Activated T-helper 17 cell treated with anti-CD3 and anti-CD28 coated beads, Interleukin-2, amount 50 U/mL, for 72 hours (primary cell): ENCODE results near the gene ETV3L. TPM values are rescaled to one million over a fixed set of nuclear protein-coding genes. Genes with fewer than 3 reads are reported as not detected.
A peak's percentile ranks its signal among the peaks of the same experiment; 100 is the strongest.

Experiments used
- ATAC-seq: fragments of 150-1000 bp; cut with Tn5 transposase; replicated peaks from 2 replicates; pipeline ENCODE4 v1.10.0; 2021; ENCODE audit warnings: mild to moderate bottlenecking, moderate library complexity
- H3K27ac Mint-ChIP-seq: one replicate; pipeline ENCODE4 v1.8.0; 2022; ENCODE audit warnings: mixed read lengths
- H3K27me3 Mint-ChIP-seq: one replicate; pipeline ENCODE4 v1.8.0; 2022; ENCODE audit warnings: mixed read lengths
- H3K36me3 Mint-ChIP-seq: one replicate; pipeline ENCODE4 v1.8.0; 2022; ENCODE audit warnings: low read depth, mild to moderate bottlenecking, mixed read lengths
- H3K4me1 Mint-ChIP-seq: one replicate; pipeline ENCODE4 v1.8.0; 2022; ENCODE audit warnings: mixed read lengths
- H3K4me3 Mint-ChIP-seq: one replicate; pipeline ENCODE4 v1.8.0; 2022; ENCODE audit warnings: mild to moderate bottlenecking, mixed read lengths
- H3K9me3 Mint-ChIP-seq: one replicate; pipeline ENCODE4 v1.8.0; 2022; ENCODE audit warnings: mixed read lengths
- total RNA-seq, 2 donors: library from RNA; stranded (reverse); gene quantifications; one replicate each; pipeline ENCODE4 v1.2.3, GENCODE V29; 2022

Gene ETV3L
- total RNA-seq: under 1 TPM in 1 of 2 donors, not detected in 1; 0.26 TPM

- no peak within 1 kb of the TSS for H3K27ac Mint-ChIP-seq
- H3K36me3 Mint-ChIP-seq: no peaks in the 10 kb centered on the region
- H3K9me3 Mint-ChIP-seq: no peaks in the 10 kb centered on the region
- no peak within 1 kb of the TSS for H3K4me3 Mint-ChIP-seq
- H3K27me3 Mint-ChIP-seq: peaks cover 5% of the 10 kb centered on the region
- ATAC-seq: no peak
- H3K4me1 Mint-ChIP-seq: peaks cover 2% of the 10 kb centered on the region
Measured at GRCh38 chr1:157099633-157100009, at the start of gene ETV3L. ETV3L (minus strand) TSS chr1:157099808; CDS start chr1:157099523, 285 bp downstream.

GRCh38 chr1:157147906-157148700, 48.5 kb upstream of the ETV3L start:
- Mint-ChIP-seq H3K4me3 (no peak overlapping the region), H3K27ac (no peak overlapping the region), H3K9me3 (no peaks in the 10 kb centered on the region), H3K36me3 (no peaks in the 10 kb centered on the region), H3K4me1 (peaks cover 29% of the 10 kb centered on the region), H3K27me3 (peaks cover 3% of the 10 kb centered on the region)
- no peak for ATAC-seq

- no peaks in the 10 kb centered on the region for H3K9me3 Mint-ChIP-seq
- peaks cover 3% of the 10 kb centered on the region for H3K27me3 Mint-ChIP-seq
- no peaks in the 10 kb centered on the region for H3K36me3 Mint-ChIP-seq
- H3K27ac Mint-ChIP-seq: peak overlapping the region; percentile 53
- peaks cover 29% of the 10 kb centered on the region for H3K4me1 Mint-ChIP-seq
- peak; percentile 67 for ATAC-seq
- H3K4me3 Mint-ChIP-seq: peak overlapping the region; percentile 14
Measured at GRCh38 chr1:157147037-157147436, 47.4 kb upstream of the ETV3L start.

GRCh38 chr1:157146244-157146643, 46.6 kb upstream of the ETV3L start:
- no peak for ATAC-seq
- peaks cover 29% of the 10 kb centered on the region for H3K4me1 Mint-ChIP-seq
- no peaks in the 10 kb centered on the region for H3K9me3 Mint-ChIP-seq

GRCh38 chr1:157145076-157145475, 45.5 kb upstream of the ETV3L start:
- no peaks in the 10 kb centered on the region for H3K36me3 Mint-ChIP-seq
- peaks cover 3% of the 10 kb centered on the region for H3K27me3 Mint-ChIP-seq
- ATAC-seq: no peak
- H3K4me3 Mint-ChIP-seq: no peak overlapping the region
- peaks cover 33% of the 10 kb centered on the region for H3K4me1 Mint-ChIP-seq
- H3K27ac Mint-ChIP-seq: no peak overlapping the region
- no peaks in the 10 kb centered on the region for H3K9me3 Mint-ChIP-seq

More at GRCh38 chr1:157146244-157146643, 46.6 kb upstream of the ETV3L start:
- H3K36me3 Mint-ChIP-seq: no peaks in the 10 kb centered on the region
- no peak overlapping the region for H3K27ac Mint-ChIP-seq
- H3K4me3 Mint-ChIP-seq: no peak overlapping the region
- H3K27me3 Mint-ChIP-seq: peaks cover 3% of the 10 kb centered on the region

- H3K4me3 Mint-ChIP-seq: no peak overlapping the region
- peaks cover 3% of the 10 kb centered on the region for H3K27me3 Mint-ChIP-seq
- no peak for ATAC-seq
- no peaks in the 10 kb centered on the region for H3K9me3 Mint-ChIP-seq
- H3K4me1 Mint-ChIP-seq: peaks cover 38% of the 10 kb centered on the region
- no peaks in the 10 kb centered on the region for H3K36me3 Mint-ChIP-seq
- no peak overlapping the region for H3K27ac Mint-ChIP-seq
Measured at GRCh38 chr1:157144509-157144908, 44.9 kb upstream of the ETV3L start.

GRCh38 chr1:157142765-157143423, 43.3 kb upstream of the ETV3L start:
- Mint-ChIP-seq H3K36me3 (peaks cover 1% of the 10 kb centered on the region), H3K4me3 (no peak overlapping the region), H3K27me3 (no peaks in the 10 kb centered on the region), H3K4me1 (peaks cover 38% of the 10 kb centered on the region), H3K27ac (no peak overlapping the region), H3K9me3 (no peaks in the 10 kb centered on the region)
- ATAC-seq: peak; percentile 8

- Mint-ChIP-seq H3K36me3 (peaks cover 8% of the 10 kb centered on the region), H3K27me3 (no peaks in the 10 kb centered on the region), H3K4me1 (peaks cover 34% of the 10 kb centered on the region), H3K9me3 (no peaks in the 10 kb centered on the region), H3K4me3 (no peak overlapping the region), H3K27ac (peak overlapping the region; percentile 86)
- ATAC-seq: no peak
Measured at GRCh38 chr1:157142201-157142600, 42.6 kb upstream of the ETV3L start.

GRCh38 chr1:157141212-157141855, 41.7 kb upstream of the ETV3L start:
- peak overlapping the region; percentile 93 for H3K4me3 Mint-ChIP-seq
- H3K4me1 Mint-ChIP-seq: peaks cover 33% of the 10 kb centered on the region
- peaks cover 17% of the 10 kb centered on the region for H3K36me3 Mint-ChIP-seq
- H3K27me3 Mint-ChIP-seq: no peaks in the 10 kb centered on the region
- ATAC-seq: no peak
- H3K27ac Mint-ChIP-seq: peak overlapping the region; percentile 86
- no peaks in the 10 kb centered on the region for H3K9me3 Mint-ChIP-seq

- H3K27ac Mint-ChIP-seq: peak overlapping the region; percentile 86
- H3K4me3 Mint-ChIP-seq: peak overlapping the region; percentile 93
- H3K36me3 Mint-ChIP-seq: peaks cover 29% of the 10 kb centered on the region
- no peaks in the 10 kb centered on the region for H3K27me3 Mint-ChIP-seq
- peak; percentile 70 for ATAC-seq
- no peaks in the 10 kb centered on the region for H3K9me3 Mint-ChIP-seq
- H3K4me1 Mint-ChIP-seq: peaks cover 45% of the 10 kb centered on the region
Measured at GRCh38 chr1:157140063-157140588, 40.5 kb upstream of the ETV3L start.

- peak overlapping the region; percentile 86 for H3K27ac Mint-ChIP-seq
- no peaks in the 10 kb centered on the region for H3K27me3 Mint-ChIP-seq
- peaks cover 38% of the 10 kb centered on the region for H3K36me3 Mint-ChIP-seq
- no peaks in the 10 kb centered on the region for H3K9me3 Mint-ChIP-seq
- H3K4me1 Mint-ChIP-seq: peaks cover 52% of the 10 kb centered on the region
- peak overlapping the region; percentile 93 for H3K4me3 Mint-ChIP-seq
- no peak for ATAC-seq
Measured at GRCh38 chr1:157139052-157139715, 39.6 kb upstream of the ETV3L start.

- Mint-ChIP-seq H3K9me3 (no peaks in the 10 kb centered on the region), H3K4me1 (peaks cover 60% of the 10 kb centered on the region)
Measured at GRCh38 chr1:157138220-157139051, 38.8 kb upstream of the ETV3L start, which contains the start of gene ETV3. ETV3 (minus strand) TSS chr1:157138395; CDS start chr1:157136352, 2,043 bp downstream.

GRCh38 chr1:157137408-157138219, 38.0 kb upstream of the ETV3L start:
- Mint-ChIP-seq H3K36me3 (peaks cover 54% of the 10 kb centered on the region), H3K4me3 (peak overlapping the region; percentile 93), H3K4me1 (peaks cover 68% of the 10 kb centered on the region), H3K27ac (peak overlapping the region; percentile 86), H3K9me3 (no peaks in the 10 kb centered on the region), H3K27me3 (no peaks in the 10 kb centered on the region)
- no peak for ATAC-seq

More at GRCh38 chr1:157138220-157139051, 38.8 kb upstream of the ETV3L start, which contains the start of gene ETV3:
- no peaks in the 10 kb centered on the region for H3K27me3 Mint-ChIP-seq
- peak within 1 kb of the TSS; percentile 86 for H3K27ac Mint-ChIP-seq
- peaks cover 46% of the 10 kb centered on the region for H3K36me3 Mint-ChIP-seq
- peak within 1 kb of the TSS; percentile 93 for H3K4me3 Mint-ChIP-seq
- ATAC-seq: peak; percentile 78
